ENCODE measurements around the gene PLCG2. TPM values are rescaled to one million over a fixed set of nuclear protein-coding genes. Genes with fewer than 3 reads are reported as not detected.

The PLCG2 gene
- total RNA-seq, 2 experiments from 2014 or later = 196 to 485 TPM

DNA sequence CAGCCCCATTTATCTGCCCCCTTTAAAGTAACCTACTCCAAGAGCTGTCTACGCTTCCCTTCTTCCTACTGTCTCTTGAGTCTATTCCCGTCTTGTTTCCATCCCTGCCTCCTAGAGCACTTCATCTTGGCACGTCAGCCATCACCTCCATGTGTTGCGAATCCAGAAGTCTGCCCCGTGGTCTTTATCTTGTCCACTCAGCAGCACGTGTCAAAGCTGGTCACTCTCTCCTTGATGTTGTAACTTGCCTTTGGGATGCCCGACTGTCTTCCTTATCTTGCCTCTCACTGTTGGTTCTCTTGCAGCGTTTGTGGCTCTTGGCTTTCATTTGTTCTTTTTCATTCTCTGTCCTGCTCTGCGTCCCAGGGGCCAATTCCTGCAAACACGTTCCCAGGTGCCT lies 99.4 kb downstream of the PLCG2 start:
- Histone ChIP-seq H3K4me1 (ENCODE audit: insufficient read depth, low read length, poor library complexity, severe bottlenecking) (peaks cover 12% of the 10 kb centered on the region), H3K9me3 (ENCODE audit: low read length) (no peaks in the 10 kb centered on the region), H3K27ac (ENCODE audit: low read depth, low read length, poor library complexity, severe bottlenecking) (no peak overlapping the region), H3K4me3 (ENCODE audit: low read depth, low read length, poor library complexity, severe bottlenecking) (no peak overlapping the region), H4K20me1 (ENCODE audit: insufficient read depth, low read length) (peaks cover 3% of the 10 kb centered on the region; the same call in 1 of the 2 replicates), H3K9me2 (ENCODE audit: insufficient read depth, low read length) (no peaks in the 10 kb centered on the region), H3K79me2 (ENCODE audit: insufficient read depth, low read depth, low read length) (peaks cover 39% of the 10 kb centered on the region), H3K36me3 (ENCODE audit: insufficient read depth, low read length) (peaks cover 96% of the 10 kb centered on the region), H2AFZ (ENCODE audit: low read length) (no peak overlapping the region), H3K4me2 (ENCODE audit: low read length) (no peak overlapping the region)
- DNase-seq (ENCODE audit: low spot score) = no peak
- no TSS peak for BruUV-seq (replicated peaks)
- intact Hi-C loops (cut with micrococcal nuclease; ENCODE audit: unreplicated experiment) = no loop called here
- ChIA-PET POLR2A (interaction anchor here (0.6 to 0.8 kb wide), 2 partner anchors 23 to 145 kb away, joined by 3 read pairs; no protein-coding TSS in a partner anchor), CTCF (ENCODE audit: unreplicated experiment) (interaction anchor here (1.0 kb wide), 1 partner anchor 96 kb away, joined by 3 read pairs; no protein-coding TSS in a partner anchor)
- TF ChIP-seq, protein P1, sequence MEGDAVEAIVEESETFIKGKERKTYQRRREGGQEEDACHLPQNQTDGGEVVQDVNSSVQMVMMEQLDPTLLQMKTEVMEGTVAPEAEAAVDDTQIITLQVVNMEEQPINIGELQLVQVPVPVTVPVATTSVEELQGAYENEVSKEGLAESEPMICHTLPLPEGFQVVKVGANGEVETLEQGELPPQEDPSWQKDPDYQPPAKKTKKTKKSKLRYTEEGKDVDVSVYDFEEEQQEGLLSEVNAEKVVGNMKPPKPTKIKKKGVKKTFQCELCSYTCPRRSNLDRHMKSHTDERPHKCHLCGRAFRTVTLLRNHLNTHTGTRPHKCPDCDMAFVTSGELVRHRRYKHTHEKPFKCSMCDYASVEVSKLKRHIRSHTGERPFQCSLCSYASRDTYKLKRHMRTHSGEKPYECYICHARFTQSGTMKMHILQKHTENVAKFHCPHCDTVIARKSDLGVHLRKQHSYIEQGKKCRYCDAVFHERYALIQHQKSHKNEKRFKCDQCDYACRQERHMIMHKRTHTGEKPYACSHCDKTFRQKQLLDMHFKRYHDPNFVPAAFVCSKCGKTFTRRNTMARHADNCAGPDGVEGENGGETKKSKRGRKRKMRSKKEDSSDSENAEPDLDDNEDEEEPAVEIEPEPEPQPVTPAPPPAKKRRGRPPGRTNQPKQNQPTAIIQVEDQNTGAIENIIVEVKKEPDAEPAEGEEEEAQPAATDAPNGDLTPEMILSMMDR (conservative IDR thresholded peaks at IDR 0.05; ENCODE audit: low read length) = no peak
- no peak for TF ChIP-seq EZH2phosphoT487 (IDR thresholded peaks at IDR 0.05; ENCODE audit: borderline replicate concordance, low read depth, low read length)

DNA sequence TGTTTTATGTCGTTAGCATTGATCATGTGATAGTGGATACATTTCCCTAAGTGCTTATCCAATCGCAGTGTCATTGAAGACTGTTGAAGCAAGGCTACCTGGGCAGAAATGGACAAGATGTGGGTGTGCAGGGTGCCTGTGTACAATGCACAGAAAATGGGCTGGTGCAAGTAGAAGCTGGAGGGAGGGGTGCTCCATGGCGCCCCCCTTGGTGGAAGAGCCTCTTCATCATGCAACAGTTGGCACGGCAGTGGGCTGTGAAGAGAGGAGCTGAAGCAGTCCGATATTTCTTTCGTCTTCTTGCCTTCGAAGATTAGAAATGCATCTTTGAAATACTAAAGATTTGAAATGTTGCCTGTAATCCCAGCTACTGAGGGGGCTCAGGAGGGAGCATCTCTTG lies 100.5 kb downstream of the PLCG2 start:
- no TSS peak for BruUV-seq (replicated peaks)
- H3K36me3 ChIP-seq (ENCODE audit: insufficient read depth, low read length) = peaks cover 95% of the 10 kb centered on the region
- no peak overlapping the region for H2AFZ ChIP-seq (ENCODE audit: low read length)
- no peak overlapping the region for H3K27ac ChIP-seq (ENCODE audit: low read depth, low read length, poor library complexity, severe bottlenecking)
- POLR2A ChIA-PET = interaction anchor here (0.5 kb wide), 1 partner anchor 127 kb away, joined by 3 read pairs; no protein-coding TSS in a partner anchor
- no peaks in the 10 kb centered on the region for H3K9me2 ChIP-seq (ENCODE audit: insufficient read depth, low read length)
- TF ChIP-seq, protein P1 (conservative IDR thresholded peaks at IDR 0.05; ENCODE audit: low read length) = peak; percentile 82
- TF ChIP-seq EZH2phosphoT487 (IDR thresholded peaks at IDR 0.05; ENCODE audit: borderline replicate concordance, low read depth, low read length) = no peak
- no peak overlapping the region for H3K4me3 ChIP-seq (ENCODE audit: low read depth, low read length, poor library complexity, severe bottlenecking)
- peak; percentile 46 for DNase-seq (ENCODE audit: low spot score)
- intact Hi-C loops (cut with micrococcal nuclease; ENCODE audit: unreplicated experiment) = loop anchor here (10.0 kb wide), 1 partner anchor 255 kb away; no protein-coding TSS in a partner anchor
- CTCF ChIA-PET (ENCODE audit: unreplicated experiment) = no interaction called here
- peaks cover 3% of the 10 kb centered on the region; the same call in 1 of the 2 replicates for H4K20me1 ChIP-seq (ENCODE audit: insufficient read depth, low read length)
- peaks cover 28% of the 10 kb centered on the region for H3K79me2 ChIP-seq (ENCODE audit: insufficient read depth, low read depth, low read length)
- H3K9me3 ChIP-seq (ENCODE audit: low read length) = no peaks in the 10 kb centered on the region
- no peak overlapping the region for H3K4me2 ChIP-seq (ENCODE audit: low read length)
- H3K4me1 ChIP-seq (ENCODE audit: insufficient read depth, low read length, poor library complexity, severe bottlenecking) = peaks cover 1% of the 10 kb centered on the region

DNA sequence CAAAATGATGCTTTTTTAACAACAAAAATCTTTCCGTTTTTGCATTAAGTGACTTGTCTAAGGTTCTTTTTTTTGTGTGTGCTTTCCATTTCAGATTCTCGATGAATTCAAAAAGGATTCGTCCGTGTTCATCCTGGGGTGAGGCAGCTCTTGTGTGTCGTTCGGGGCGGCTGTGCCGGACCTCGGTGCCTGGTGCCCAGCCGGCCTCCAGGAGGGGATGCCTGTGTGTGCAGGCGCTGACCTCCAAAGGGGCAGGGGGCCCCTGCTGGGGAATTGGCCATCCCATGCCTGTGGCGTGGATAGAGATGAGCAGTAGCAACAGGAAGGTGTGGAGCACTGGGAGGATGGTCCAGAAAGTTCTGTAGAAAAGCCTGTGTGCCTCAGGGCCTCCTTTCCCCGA lies 101.7 kb downstream of the PLCG2 start:
- Histone ChIP-seq H3K4me3 (ENCODE audit: low read depth, low read length, poor library complexity, severe bottlenecking) (no peak overlapping the region), H3K9me3 (ENCODE audit: low read length) (no peaks in the 10 kb centered on the region), H2AFZ (ENCODE audit: low read length) (no peak overlapping the region), H3K79me2 (ENCODE audit: insufficient read depth, low read depth, low read length) (peaks cover 17% of the 10 kb centered on the region; the same call in 1 of the 2 replicates), H3K36me3 (ENCODE audit: insufficient read depth, low read length) (peaks cover 95% of the 10 kb centered on the region), H3K27ac (ENCODE audit: low read depth, low read length, poor library complexity, severe bottlenecking) (no peak overlapping the region), H3K9me2 (ENCODE audit: insufficient read depth, low read length) (no peaks in the 10 kb centered on the region), H3K4me2 (ENCODE audit: low read length) (no peak overlapping the region), H4K20me1 (ENCODE audit: insufficient read depth, low read length) (peaks cover 3% of the 10 kb centered on the region; the same call in 1 of the 2 replicates), H3K4me1 (ENCODE audit: insufficient read depth, low read length, poor library complexity, severe bottlenecking) (peaks cover 4% of the 10 kb centered on the region)
- TF ChIP-seq EZH2phosphoT487 (IDR thresholded peaks at IDR 0.05; ENCODE audit: borderline replicate concordance, low read depth, low read length) = no peak
- TF ChIP-seq, protein P1 (conservative IDR thresholded peaks at IDR 0.05; ENCODE audit: low read length) = no peak
- DNase-seq (ENCODE audit: low spot score) = no peak
- no TSS peak for BruUV-seq (replicated peaks)
- ChIA-PET POLR2A (no interaction called here), CTCF (ENCODE audit: unreplicated experiment) (no interaction called here)
- intact Hi-C loops (cut with micrococcal nuclease; ENCODE audit: unreplicated experiment) = loop anchor here (10.0 kb wide), 1 partner anchor 256 kb away; no protein-coding TSS in a partner anchor

All from OCI-LY7 (cell line).